ENCODE measurements around the gene CDK19. TPM values are rescaled to one million over a fixed set of nuclear protein-coding genes. Genes with fewer than 3 reads are reported as not detected.
A peak's percentile ranks its signal among the peaks of the same experiment; 100 is the strongest.

CDK19 gene
- total RNA-seq, 1 experiment from 2014 or later = 18.1 TPM

DNA sequence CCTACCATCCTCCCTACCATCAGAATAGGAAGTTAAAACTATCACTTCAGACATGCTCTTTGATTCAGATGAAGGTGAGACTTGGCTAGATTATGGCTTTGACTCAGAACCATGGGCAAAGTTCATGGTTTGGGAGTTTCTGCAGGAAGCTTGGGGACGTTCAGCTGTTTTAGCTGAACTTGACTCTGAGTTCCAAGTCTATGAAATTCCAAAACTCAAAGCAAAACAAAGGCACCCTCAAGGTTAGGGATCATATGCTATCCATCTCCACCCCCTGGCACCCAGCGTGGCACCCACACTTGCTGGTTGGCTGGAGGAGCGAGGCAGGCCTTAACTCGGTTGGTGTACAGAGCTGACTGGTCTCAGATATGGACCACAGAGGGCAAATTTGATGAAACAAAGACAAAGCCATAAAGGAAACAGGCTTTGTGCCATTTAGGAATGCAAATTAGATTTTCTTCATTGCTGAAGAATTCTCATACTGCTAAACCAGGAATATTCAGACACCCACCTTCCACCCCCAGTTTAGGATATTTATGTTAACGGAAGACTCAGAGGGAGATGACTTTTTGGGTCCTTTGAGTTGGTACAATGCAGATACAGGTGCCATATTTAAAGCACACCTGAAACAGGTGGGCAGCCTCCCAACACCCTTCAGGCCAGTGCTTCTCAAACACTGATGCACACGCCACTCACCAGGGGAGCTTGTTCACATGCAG, 250.4 kb downstream of the CDK19 start:
- H3K79me2 ChIP-seq (ENCODE audit: low read length) = no peaks in the 10 kb centered on the region
- no peak overlapping the region for H3K9ac ChIP-seq (ENCODE audit: low read length)
- no peak overlapping the region for H2AFZ ChIP-seq (ENCODE audit: low read length)
- DNase-seq = no peak
- H3K36me3 ChIP-seq (ENCODE audit: insufficient read depth, low read length) = no peaks in the 10 kb centered on the region
- no peak overlapping the region for H3K4me2 ChIP-seq (ENCODE audit: low read depth, low read length, poor library complexity, severe bottlenecking)
- H3K9me2 ChIP-seq (replicated peaks; ENCODE audit: insufficient read depth, low read length) = no peaks in the 10 kb centered on the region
- H3K9me3 ChIP-seq (ENCODE audit: low read length) = no peaks in the 10 kb centered on the region
- H4K20me1 ChIP-seq (ENCODE audit: insufficient read depth, low read depth, low read length) = no peaks in the 10 kb centered on the region
- no peak overlapping the region for H3K4me3 ChIP-seq (ENCODE audit: low read length)
- H3K4me1 ChIP-seq (ENCODE audit: low read length) = peaks cover 2% of the 10 kb centered on the region; the same call in 1 of the 2 replicates
- no peak overlapping the region for H3K27ac ChIP-seq (ENCODE audit: low read length)
- H3K27me3 ChIP-seq (ENCODE audit: low read length) = no peaks in the 10 kb centered on the region

DNA sequence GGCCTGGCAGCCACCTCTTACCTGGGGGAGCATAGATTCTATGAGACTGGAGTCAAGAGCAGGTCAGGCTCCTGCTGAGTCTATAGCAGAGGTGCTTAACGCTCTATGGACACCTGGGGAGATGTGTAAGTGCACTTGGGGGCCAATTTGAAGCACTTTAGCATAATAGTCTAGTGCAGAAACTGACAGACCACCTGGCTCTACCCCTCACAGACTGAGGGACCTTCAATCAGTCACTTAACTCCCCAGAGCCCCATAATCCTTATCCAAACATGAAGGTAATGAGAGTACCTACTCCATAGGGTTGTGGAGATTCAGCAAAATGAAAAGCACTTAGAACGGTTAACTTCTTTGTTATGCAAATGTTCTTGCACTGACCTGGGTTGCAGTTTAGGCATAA, 251.6 kb downstream of the CDK19 start:
- no peaks in the 10 kb centered on the region for H3K9me3 ChIP-seq (ENCODE audit: low read length)
- no peaks in the 10 kb centered on the region for H4K20me1 ChIP-seq (ENCODE audit: insufficient read depth, low read depth, low read length)
- no peak overlapping the region for H3K9ac ChIP-seq (ENCODE audit: low read length)
- no peak overlapping the region for H2AFZ ChIP-seq (ENCODE audit: low read length)
- H3K79me2 ChIP-seq (ENCODE audit: low read length) = no peaks in the 10 kb centered on the region
- DNase-seq = no peak
- no peaks in the 10 kb centered on the region for H3K9me2 ChIP-seq (replicated peaks; ENCODE audit: insufficient read depth, low read length)
- H3K4me1 ChIP-seq (ENCODE audit: low read length) = peaks cover 2% of the 10 kb centered on the region; the same call in 1 of the 2 replicates
- no peaks in the 10 kb centered on the region for H3K27me3 ChIP-seq (ENCODE audit: low read length)
- no peaks in the 10 kb centered on the region for H3K36me3 ChIP-seq (ENCODE audit: insufficient read depth, low read length)
- H3K4me2 ChIP-seq (ENCODE audit: low read depth, low read length, poor library complexity, severe bottlenecking) = no peak overlapping the region
- H3K27ac ChIP-seq (ENCODE audit: low read length) = no peak overlapping the region
- H3K4me3 ChIP-seq (ENCODE audit: low read length) = no peak overlapping the region

DNA sequence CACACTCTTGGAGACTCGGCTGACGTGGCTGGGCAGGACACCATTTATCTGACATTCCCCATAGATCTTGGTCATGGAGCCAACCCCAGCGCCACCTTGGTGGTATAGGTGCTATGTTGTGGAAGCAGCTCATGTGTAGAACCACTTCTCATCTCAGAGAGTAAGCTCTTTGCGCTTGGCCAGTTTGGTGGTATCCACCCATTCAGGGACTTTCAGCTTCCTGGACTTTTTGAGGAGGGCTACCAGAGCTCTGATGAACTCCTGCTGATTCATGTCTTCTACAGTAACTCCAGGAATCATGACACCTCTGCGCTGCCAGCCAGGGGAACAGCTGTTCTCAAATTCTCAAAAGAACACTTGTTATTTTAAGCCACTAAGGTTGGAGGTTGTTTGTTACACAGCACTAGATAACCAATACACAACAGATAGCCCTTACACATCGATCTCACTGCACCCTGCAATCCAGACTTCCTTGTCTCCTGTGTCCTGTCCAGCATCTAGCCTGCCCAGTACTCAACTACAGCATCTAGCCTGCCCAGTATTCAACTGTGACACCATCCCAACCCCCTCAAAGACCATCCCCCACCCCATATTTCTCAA, 252.9 kb downstream of the CDK19 start:
- H3K27ac ChIP-seq (ENCODE audit: low read length) = no peak overlapping the region

DNA sequence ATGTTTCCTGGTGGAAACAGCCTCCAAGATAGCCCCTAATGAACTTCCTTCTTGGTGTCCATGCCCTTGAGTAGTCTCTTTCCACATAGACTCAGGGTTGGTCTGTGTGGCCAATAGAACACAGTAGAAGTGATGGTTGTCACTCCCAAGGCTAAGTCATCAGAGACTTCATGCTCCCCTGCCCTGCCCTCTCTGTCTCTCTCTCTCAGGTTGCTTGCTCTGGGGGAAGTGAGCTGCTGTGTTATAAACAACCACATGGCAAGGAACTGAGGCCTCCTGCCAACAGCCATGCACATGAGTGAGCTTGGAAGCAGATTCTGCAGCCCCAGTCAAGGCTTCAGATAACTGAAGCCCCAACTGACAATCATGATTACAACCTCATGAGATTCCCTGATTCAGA, 253.6 kb downstream of the CDK19 start:
- Histone ChIP-seq H3K9me3 (ENCODE audit: low read length) (no peaks in the 10 kb centered on the region), H3K27ac (ENCODE audit: low read length) (no peak overlapping the region), H3K36me3 (ENCODE audit: insufficient read depth, low read length) (no peaks in the 10 kb centered on the region), H3K79me2 (ENCODE audit: low read length) (no peaks in the 10 kb centered on the region), H3K9ac (ENCODE audit: low read length) (no peak overlapping the region), H3K4me3 (ENCODE audit: low read length) (no peak overlapping the region), H3K9me2 (replicated peaks; ENCODE audit: insufficient read depth, low read length) (no peaks in the 10 kb centered on the region), H3K27me3 (ENCODE audit: low read length) (no peaks in the 10 kb centered on the region), H2AFZ (ENCODE audit: low read length) (no peak overlapping the region), H4K20me1 (ENCODE audit: insufficient read depth, low read depth, low read length) (no peaks in the 10 kb centered on the region), H3K4me1 (ENCODE audit: low read length) (no peaks in the 10 kb centered on the region), H3K4me2 (ENCODE audit: low read depth, low read length, poor library complexity, severe bottlenecking) (no peak overlapping the region)
- DNase-seq = no peak

More for the DNA sequence above, 252.9 kb downstream of the CDK19 start:
- no peaks in the 10 kb centered on the region for H3K27me3 ChIP-seq (ENCODE audit: low read length)
- no peak for DNase-seq
- H4K20me1 ChIP-seq (ENCODE audit: insufficient read depth, low read depth, low read length) = no peaks in the 10 kb centered on the region
- H3K79me2 ChIP-seq (ENCODE audit: low read length) = no peaks in the 10 kb centered on the region
- H3K9ac ChIP-seq (ENCODE audit: low read length) = no peak overlapping the region
- H3K9me3 ChIP-seq (ENCODE audit: low read length) = no peaks in the 10 kb centered on the region
- no peaks in the 10 kb centered on the region for H3K4me1 ChIP-seq (ENCODE audit: low read length)
- H2AFZ ChIP-seq (ENCODE audit: low read length) = no peak overlapping the region
- H3K4me2 ChIP-seq (ENCODE audit: low read depth, low read length, poor library complexity, severe bottlenecking) = no peak overlapping the region
- no peaks in the 10 kb centered on the region for H3K36me3 ChIP-seq (ENCODE audit: insufficient read depth, low read length)
- H3K4me3 ChIP-seq (ENCODE audit: low read length) = no peak overlapping the region
- H3K9me2 ChIP-seq (replicated peaks; ENCODE audit: insufficient read depth, low read length) = no peaks in the 10 kb centered on the region

DNA sequence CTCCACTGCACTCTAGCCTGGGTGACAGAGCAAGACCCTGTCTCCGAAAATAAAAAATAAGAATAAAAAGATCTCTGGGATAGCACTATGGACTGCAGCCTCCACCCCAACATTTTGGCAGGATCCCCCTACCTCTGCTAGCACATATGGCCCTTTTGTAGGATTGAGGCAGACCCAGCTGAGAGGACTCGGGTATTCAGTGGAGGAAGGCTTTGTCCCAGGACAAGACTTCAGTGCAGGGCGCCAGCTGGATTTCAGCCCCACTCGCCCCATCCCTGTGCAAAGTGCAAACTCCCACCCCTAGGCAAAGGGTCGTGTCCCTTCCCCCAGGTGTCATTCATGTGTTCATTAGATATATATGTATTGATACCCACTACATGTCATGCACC, 254.3 kb downstream of the CDK19 start:
- Histone ChIP-seq H3K27ac (ENCODE audit: low read length) (no peak overlapping the region), H4K20me1 (ENCODE audit: insufficient read depth, low read depth, low read length) (no peaks in the 10 kb centered on the region), H3K27me3 (ENCODE audit: low read length) (no peaks in the 10 kb centered on the region), H3K4me2 (ENCODE audit: low read depth, low read length, poor library complexity, severe bottlenecking) (no peak overlapping the region), H3K4me1 (ENCODE audit: low read length) (no peaks in the 10 kb centered on the region), H3K9me2 (replicated peaks; ENCODE audit: insufficient read depth, low read length) (no peaks in the 10 kb centered on the region), H3K9ac (ENCODE audit: low read length) (no peak overlapping the region), H3K79me2 (ENCODE audit: low read length) (no peaks in the 10 kb centered on the region), H3K4me3 (ENCODE audit: low read length) (no peak overlapping the region), H3K36me3 (ENCODE audit: insufficient read depth, low read length) (no peaks in the 10 kb centered on the region), H3K9me3 (ENCODE audit: low read length) (no peaks in the 10 kb centered on the region), H2AFZ (ENCODE audit: low read length) (no peak overlapping the region)
- no peak for DNase-seq

DNA sequence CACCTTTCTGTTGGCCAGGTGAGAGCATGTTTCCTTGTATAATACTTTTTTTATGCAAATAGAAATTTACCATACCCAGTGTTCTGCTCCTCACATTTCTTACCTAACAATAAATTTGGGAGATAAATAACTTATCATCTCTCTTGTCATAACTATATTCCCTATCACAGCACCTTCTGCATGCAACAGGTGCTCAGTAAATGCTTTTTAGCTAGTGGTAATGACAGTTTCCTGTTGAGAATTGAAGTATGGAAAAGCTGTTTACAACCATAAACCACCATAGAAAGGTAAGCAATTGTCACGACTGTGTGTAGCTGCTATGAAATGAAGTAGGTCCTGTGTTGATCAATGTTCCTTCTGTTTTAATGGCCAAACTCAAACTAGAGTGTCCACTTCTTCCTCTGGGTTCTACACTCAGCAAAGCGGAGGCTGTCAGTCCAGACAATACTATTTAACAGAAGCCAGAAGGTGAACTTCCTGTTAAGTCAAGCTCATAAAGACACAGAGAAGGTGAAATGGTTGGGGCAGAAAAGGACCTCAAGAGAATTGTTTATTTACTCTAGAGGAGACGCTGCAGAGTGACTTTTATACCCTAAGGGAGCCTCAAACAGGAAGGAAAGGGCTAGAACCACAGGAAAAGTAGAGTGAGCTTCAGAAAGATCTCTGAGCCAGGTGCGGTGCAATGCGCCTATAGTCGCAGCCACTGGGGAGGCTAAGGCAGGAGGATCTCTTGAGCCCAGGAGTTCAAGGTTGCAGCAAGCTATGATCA, 254.8 kb downstream of the CDK19 start:
- Histone ChIP-seq H3K9me3 (ENCODE audit: low read length) (no peaks in the 10 kb centered on the region), H3K36me3 (ENCODE audit: insufficient read depth, low read length) (no peaks in the 10 kb centered on the region), H3K4me3 (ENCODE audit: low read length) (no peak overlapping the region), H4K20me1 (ENCODE audit: insufficient read depth, low read depth, low read length) (no peaks in the 10 kb centered on the region), H3K9me2 (replicated peaks; ENCODE audit: insufficient read depth, low read length) (no peaks in the 10 kb centered on the region), H3K9ac (ENCODE audit: low read length) (no peak overlapping the region), H3K79me2 (ENCODE audit: low read length) (no peaks in the 10 kb centered on the region), H2AFZ (ENCODE audit: low read length) (peak overlapping the region; percentile 28; the same call in 1 of the 2 replicates), H3K4me2 (ENCODE audit: low read depth, low read length, poor library complexity, severe bottlenecking) (no peak overlapping the region), H3K27ac (ENCODE audit: low read length) (no peak overlapping the region), H3K27me3 (ENCODE audit: low read length) (no peaks in the 10 kb centered on the region), H3K4me1 (ENCODE audit: low read length) (no peaks in the 10 kb centered on the region)
- DNase-seq = no peak

Small RNA genes within 50 kb of the gene (small RNA-seq; reads per million reads assigned to genes)
- gene RNU6-1115P (not detected), gene RNU6-957P (not detected), gene SNORA40C (not detected)

Other genes starting within 250 kb of the CDK19 start
- gene AMD1, start 59.3 kb upstream of the CDK19 start, total RNA-seq (2014; rRNA removed; shearing (Covaris generic); ENCODE audit: low replicate concordance) = 38.2 and 87.4 TPM in 2 replicates
- 30.4 and 39.7 TPM in 2 replicates for gene GTF3C6, start 143.2 kb upstream of the CDK19 start, total RNA-seq (2014; rRNA removed; shearing (Covaris generic); ENCODE audit: low replicate concordance)
- 26.8 and 55.5 TPM in 2 replicates for gene RPF2, start 166.6 kb upstream of the CDK19 start, total RNA-seq (2014; rRNA removed; shearing (Covaris generic); ENCODE audit: low replicate concordance)